ENCODE results near the gene TSPAN32. TPM values are rescaled to one million over a fixed set of nuclear protein-coding genes. Genes with fewer than 3 reads are reported as not detected.

Gene TSPAN32
- total and polyA plus RNA-seq, 2 donors (not counting 3 experiments of a cell fraction or from before 2014, with no cell fraction given), result not detected

DNA sequence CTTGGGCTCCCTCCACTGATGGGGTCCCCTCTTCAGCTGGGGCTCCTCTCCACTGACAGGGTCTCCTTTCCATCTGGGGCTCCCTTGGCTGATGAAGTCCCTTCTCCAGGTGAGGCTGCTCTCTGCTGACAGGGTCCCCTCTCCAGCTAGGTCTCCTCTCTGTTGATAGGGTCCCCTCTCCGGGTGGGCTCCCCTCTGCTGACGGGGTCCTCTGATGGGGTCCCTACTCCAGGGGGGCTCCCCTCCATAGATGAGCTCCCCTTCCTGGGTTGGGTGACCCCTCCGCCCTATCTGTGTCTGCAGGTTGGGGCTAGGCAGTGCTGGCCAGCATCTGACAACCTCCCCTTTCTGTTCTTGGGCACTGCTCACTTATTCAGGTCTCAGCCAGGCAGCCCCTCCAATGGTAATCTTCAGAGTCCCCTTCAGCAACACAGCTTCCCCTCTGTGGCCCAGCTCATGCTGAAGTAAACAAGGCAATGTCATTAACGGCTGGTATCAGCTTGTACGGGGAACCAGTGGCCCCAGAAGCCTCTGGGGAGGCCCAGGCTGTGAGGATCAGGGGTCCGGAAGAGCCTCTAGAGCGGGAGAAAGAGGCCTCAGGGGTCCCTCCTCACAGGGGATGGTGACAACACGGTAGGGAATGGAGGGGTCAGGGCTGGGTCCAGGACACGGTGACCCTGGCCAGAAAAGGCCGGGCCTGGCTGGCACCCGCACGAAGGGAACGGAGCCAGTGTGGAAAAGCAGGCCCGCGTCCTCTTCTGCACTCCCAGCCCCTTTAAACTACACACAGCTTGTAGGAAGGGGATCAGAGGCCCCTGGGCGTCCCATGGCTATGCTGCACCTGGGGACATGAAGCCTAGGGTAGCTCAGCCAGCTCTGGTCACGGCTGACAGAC is 65.7 kb downstream of the TSPAN32 start:
- intact Hi-C loops (cut with micrococcal nuclease), result no loop called here
- no peaks in the 10 kb centered on the region for H3K36me3 ChIP-seq (ENCODE audit: control insufficient read depth in 2 of 2, extremely low read depth in 1 of 2, insufficient read depth in 2 of 2, low read length in 2 of 2)
- no peaks in the 10 kb centered on the region for H4K20me1 ChIP-seq (replicated peaks; ENCODE audit: control insufficient read depth, extremely low read depth, insufficient read depth, low read length)
- no peak overlapping the region for H3K27ac ChIP-seq (ENCODE audit: insufficient read depth, low read depth, low read length)
- H3K4me3 ChIP-seq (replicated peaks in 1 of 3; ENCODE audit: insufficient read depth in 1 of 3, low read depth in 1 of 3, low read length in 3 of 3), result no peak overlapping the region
- no peak overlapping the region for H2AFZ ChIP-seq (ENCODE audit: low read depth, low read length)
- CTCF ChIA-PET, result interaction anchor here (1.5 to 1.7 kb wide), 2 partner anchors 10 to 62 kb away, joined by 3 to 11 read pairs; partner anchors contain the start of gene CD81
- H3K4me2 ChIP-seq (ENCODE audit: insufficient read depth, low read length), result no peak overlapping the region
- no peaks in the 10 kb centered on the region for H3K4me1 ChIP-seq (ENCODE audit: control insufficient read depth, extremely low read depth, insufficient read depth, low read length)
- H3K9ac ChIP-seq (replicated peaks; ENCODE audit: extremely low read depth, insufficient read depth, low read length), result no peak overlapping the region
- H3K9me3 ChIP-seq (replicated peaks; ENCODE audit: control insufficient read depth, insufficient read depth, low read length), result no peaks in the 10 kb centered on the region
- dilution Hi-C loops (cut with MboI; ENCODE audit: extremely low pct_ligation_motif_present, low sequenced_read_pairs), result no loop called here
- DNase-seq (ENCODE audit: low read depth, low spot score), result no peak
- POLR2A ChIA-PET, result interaction anchor here (1.0 kb wide), 1 partner anchor 10 kb away, joined by 3 read pairs; no protein-coding TSS in a partner anchor
- no peaks in the 10 kb centered on the region for H3K9me1 ChIP-seq (replicated peaks; ENCODE audit: control insufficient read depth, extremely low read depth, insufficient read depth, low read length)
- H3K79me2 ChIP-seq (ENCODE audit: control insufficient read depth, insufficient read depth, low read length), result no peaks in the 10 kb centered on the region
- no peaks in the 10 kb centered on the region for H3K27me3 ChIP-seq (ENCODE audit: control insufficient read depth in 2 of 2, insufficient read depth in 2 of 2, low read length in 2 of 2)
- no peak for FAIRE-seq
- no TSS peak for BruUV-seq (replicated peaks)
- TF ChIP-seq POLR2AphosphoS5 (IDR thresholded peaks at IDR 0.05; ENCODE audit: insufficient read depth, low read depth, low read length), result no peak
- no peak for TF ChIP-seq MAX (IDR thresholded peaks at IDR 0.05; ENCODE audit: insufficient read depth, insufficient read length)

Small RNAs within 50 kb of the gene (small RNA-seq; reads per million reads assigned to genes)
- not detected for gene RNU6-878P (ENCODE audit: insufficient read depth, insufficient read length, low read depth, low replicate concordance)

Other genes starting within 250 kb of the TSPAN32 start
- 21.0 and 34.1 TPM in 2 replicates for gene IGF2, start 162.6 kb upstream of the TSPAN32 start, total RNA-seq
- 4.3 and 5.7 TPM in 2 replicates for gene IGF2, start 162.6 kb upstream of the TSPAN32 start, polyA plus RNA-seq
- not detected in 2 replicates for gene INS, start 140.8 kb upstream of the TSPAN32 start, total RNA-seq
- not detected in 2 replicates for gene INS, start 140.8 kb upstream of the TSPAN32 start, polyA plus RNA-seq
- gene TH, start 130.2 kb upstream of the TSPAN32 start, total RNA-seq, result not detected in 2 replicates
- gene TH, start 130.2 kb upstream of the TSPAN32 start, polyA plus RNA-seq, result not detected in 2 replicates
- not detected in 2 replicates for gene ASCL2, start 31.4 kb upstream of the TSPAN32 start, total RNA-seq
- not detected in 2 replicates for gene ASCL2, start 31.4 kb upstream of the TSPAN32 start, polyA plus RNA-seq
- gene C11orf21, start 95 bp upstream of the TSPAN32 start, total RNA-seq, result not detected in 2 replicates
- gene C11orf21, start 95 bp upstream of the TSPAN32 start, polyA plus RNA-seq, result not detected in 2 replicates
- 409 and 445 TPM in 2 replicates for gene CD81, start 75.3 kb downstream of the TSPAN32 start, total RNA-seq
- 641 and 802 TPM in 2 replicates for gene CD81, start 75.3 kb downstream of the TSPAN32 start, polyA plus RNA-seq
- gene TSSC4, start 98.7 kb downstream of the TSPAN32 start, total RNA-seq, result 59.6 and 61.9 TPM in 2 replicates
- gene TSSC4, start 98.7 kb downstream of the TSPAN32 start, polyA plus RNA-seq, result 42.7 and 53.4 TPM in 2 replicates
- gene TRPM5, start 142.5 kb downstream of the TSPAN32 start, total RNA-seq, result not detected in 2 replicates
- gene TRPM5, start 142.5 kb downstream of the TSPAN32 start, polyA plus RNA-seq, result not detected in 2 replicates
- 0.09 and 0.21 TPM in 2 replicates for gene KCNQ1, start 143.0 kb downstream of the TSPAN32 start, total RNA-seq
- gene KCNQ1, start 143.0 kb downstream of the TSPAN32 start, polyA plus RNA-seq, result 0.07 and 0.08 TPM in 2 replicates

Measured in endothelial cell of umbilical vein (primary cell).